ENCODE results near the gene NEUROD2.

NEUROD2 gene

DNA sequence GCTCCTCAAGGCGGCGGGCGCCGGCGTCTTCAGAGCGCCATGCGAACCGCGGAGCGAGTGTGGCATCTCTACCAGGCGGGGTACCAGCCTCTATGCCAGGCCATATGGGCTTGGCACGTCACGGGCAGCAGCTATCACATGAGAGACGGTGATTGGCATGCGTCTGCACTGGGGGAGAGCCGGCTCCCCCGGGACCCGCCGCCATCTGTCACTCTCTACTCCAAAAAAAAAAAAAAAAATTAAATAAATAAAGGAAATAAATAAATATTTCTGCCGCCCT, at the start of gene NEUROD2:
Gene NEUROD2 (minus strand): TSS at position 70 of the 280 bp plus-strand sequence. CDS start 1,321 bp downstream, outside the sequence.
- peak in 2 of 14 donors; percentile 39 to 86 for DNase-seq

- DNase-seq, result no peak
Observed at GRCh38 chr17:39655105-39655504, 47.4 kb upstream of the NEUROD2 start.

- peak in 10 of 14 donors; percentile 18 to 81 (median 52) for DNase-seq
Observed at GRCh38 chr17:39653662-39654331, 46.1 kb upstream of the NEUROD2 start.

- no peak for DNase-seq
Observed at GRCh38 chr17:39653316-39653661, 45.6 kb upstream of the NEUROD2 start.

DNA sequence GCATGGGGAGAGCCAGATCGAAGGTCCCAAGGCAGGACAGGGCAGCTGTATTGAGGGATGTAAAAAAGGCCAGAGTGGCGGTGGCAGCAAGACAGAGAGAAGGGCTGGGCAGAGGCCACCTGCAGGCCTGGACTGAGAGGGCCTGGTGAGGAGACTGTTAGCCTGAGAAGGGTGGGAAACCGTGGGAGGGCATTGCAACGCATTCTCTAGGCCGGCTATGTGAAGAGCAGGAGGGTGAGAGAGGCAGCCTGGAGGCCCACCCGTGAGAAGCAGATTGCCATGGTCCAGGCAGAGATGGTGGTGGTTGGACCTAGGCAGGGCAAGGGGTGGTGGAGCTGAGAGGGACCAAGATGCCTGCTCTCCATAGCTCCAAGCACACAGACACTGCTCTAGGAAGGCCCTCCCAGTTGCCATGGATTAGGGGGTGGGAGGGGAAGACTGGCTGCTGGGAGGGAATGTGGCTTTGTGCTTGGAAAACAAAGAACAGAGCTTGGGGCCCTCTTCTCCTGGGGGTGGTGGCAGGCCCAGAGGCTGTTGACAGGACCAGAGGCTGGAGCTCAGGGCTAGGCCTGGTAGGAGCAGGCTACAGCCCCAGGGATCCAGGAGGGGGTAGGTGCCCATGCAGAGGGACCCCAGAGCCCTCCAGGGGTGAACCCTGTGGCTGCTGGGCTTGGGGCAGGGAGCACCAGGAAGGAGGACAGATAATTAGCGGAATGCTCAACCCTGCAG, 45.0 kb upstream of the NEUROD2 start:
- DNase-seq, result peak in 12 of 14 donors; percentile 7 to 78 (median 54)

DNA sequence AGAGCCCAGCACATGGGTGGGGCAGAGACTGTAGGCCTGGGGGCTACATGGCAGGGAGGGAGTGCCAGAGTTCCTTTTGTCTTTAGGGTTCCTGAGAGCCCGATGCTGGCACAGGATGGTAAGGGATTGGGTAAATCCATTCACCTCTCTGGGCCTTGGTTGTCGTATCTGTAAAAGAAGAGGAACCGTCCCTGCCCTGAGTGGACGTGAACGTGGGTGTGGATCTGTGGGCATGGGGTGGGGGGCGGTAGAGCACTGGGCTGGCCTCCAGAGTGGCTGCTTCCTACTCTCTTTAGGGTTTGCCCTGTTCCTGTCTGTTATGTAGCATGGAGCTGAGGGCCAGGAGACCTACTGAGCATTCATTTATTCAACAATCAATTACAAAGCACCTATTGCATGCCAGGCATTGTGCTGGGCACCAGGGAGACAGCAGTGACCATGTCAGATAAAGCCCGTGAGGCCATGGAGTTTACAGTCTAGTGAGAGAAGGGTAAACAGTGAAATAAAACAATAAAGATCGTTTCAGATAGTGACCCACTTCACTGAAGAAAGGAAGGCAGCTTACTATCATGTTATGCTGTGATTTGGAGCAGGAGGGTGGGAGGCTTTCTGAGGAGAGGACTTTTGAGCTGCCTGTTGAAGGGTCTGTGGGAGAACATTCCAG, 44.3 kb upstream of the NEUROD2 start:
- no peak for DNase-seq

DNA sequence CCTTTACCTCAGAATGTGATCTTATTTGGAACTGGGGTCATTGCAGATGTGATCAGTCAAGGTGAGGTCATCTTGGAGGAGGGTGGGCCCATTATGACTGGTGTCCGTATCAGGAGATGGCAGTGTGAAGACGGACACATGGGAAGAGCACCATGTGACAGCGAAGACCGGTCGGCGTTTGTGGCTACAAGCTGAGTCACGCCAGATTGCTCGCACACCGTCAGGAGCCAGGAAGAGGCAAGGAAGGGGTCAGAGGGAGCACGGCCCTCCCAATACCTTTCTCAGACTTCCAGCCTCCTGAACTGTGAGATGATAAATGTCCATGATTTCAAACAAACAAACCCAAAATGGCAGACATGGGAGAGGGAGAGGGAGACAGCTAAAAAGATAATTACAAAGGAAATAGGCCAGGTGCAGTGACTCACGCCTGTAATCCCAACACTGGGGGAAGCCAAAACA, 42.4 kb upstream of the NEUROD2 start:
- no peak for DNase-seq

DNA sequence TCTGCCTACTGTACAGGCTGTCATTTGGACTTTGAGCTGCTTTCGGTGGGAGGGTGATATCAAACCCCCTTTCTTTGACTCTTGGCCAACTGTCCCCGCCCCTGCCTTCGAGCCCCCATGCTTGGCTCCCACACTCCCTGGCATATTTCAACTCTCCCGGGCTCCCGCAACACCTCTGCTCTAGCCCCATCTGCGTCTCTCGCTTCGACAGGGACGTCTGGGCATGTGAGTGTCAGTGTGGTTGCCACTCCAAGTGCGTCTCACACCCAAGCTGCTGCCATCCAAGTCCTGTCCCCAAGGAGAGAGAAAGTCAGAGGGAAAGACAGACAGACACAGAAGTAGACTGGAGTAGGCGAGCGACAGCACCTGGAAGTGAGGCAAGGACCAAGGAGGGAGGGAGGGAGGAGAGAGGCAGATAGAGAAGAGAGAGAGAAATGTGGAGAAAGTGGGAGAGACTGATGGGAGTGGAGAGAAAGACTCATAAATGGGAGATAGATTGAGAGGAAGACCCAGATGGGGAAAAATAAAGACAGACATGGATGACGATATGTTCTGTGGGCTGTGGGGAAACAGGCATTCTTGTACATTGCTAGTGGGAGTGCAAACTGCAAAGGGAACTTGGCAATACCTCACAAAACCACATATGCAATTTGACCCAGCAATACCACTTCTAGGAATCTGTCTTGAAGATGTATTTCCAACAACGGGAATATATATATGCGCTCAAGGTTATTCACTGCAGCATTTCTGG, 41.1 kb upstream of the NEUROD2 start:
- no peak for DNase-seq

DNA sequence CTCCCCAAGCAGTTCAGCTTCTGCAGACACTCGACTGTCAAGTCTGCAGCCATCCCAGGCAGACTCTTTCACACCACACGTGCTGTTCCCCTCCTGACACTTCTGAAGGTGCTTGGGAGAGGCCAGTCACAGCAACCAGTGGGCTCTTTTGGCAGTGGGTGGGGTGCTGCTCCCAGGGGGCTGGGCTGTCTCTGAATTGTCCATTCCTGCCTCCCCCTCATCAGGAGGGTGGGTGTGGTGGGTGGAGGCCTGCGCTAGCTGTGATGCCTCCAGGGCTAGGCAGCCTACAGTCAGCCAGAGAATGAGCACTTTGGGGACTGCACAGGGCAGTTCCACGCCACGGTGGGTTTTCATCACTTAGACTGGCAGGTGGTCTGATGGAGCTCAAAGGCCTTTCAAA, 39.5 kb upstream of the NEUROD2 start:
- DNase-seq, result no peak

GRCh38 chr17:39643271-39643670, 35.6 kb upstream of the NEUROD2 start:
- peak in 1 of 14 donors; percentile 37 for DNase-seq

GRCh38 chr17:39642291-39643074, 34.8 kb upstream of the NEUROD2 start:
- DNase-seq, result no peak

DNA sequence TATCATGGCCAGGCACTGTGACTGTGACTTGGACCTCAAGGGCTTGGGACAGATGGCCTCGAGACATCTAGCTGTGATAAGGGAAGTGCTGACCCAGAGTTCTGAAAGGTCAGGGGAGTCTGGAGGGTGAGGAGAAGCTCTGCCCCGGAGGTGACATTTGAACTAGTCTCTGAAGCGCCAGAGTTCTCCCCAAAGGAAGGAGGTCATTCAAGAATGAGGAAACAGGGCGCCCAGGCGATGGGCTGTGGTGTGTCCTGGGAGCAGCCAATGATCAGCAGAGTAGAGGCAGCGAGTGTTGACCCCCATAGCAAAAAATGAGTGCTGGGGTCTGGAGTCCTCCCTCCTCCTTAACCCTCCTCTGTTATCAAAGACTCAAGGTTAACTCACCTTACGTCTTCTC, 34.2 kb upstream of the NEUROD2 start:
- DNase-seq, result no peak

DNA sequence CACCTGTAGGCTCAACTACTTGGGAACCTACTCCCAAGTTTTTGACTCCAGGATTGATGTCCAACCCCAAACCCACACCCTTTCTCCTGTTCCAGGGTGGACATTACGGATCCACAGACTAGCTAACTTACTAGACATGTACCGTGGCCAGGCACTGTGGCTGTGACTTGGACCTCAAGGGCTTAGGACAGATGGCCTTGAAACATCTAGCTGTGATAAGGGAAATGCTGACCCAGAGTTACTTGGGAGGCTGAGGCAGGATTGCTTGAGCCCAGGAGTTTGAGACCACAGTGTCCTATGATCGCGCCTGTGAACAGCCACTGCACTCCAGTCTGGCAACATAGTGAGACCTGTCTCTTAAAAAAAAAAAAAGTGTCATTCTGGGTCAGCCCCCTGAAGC, 33.4 kb upstream of the NEUROD2 start:
- DNase-seq, result no peak

DNA sequence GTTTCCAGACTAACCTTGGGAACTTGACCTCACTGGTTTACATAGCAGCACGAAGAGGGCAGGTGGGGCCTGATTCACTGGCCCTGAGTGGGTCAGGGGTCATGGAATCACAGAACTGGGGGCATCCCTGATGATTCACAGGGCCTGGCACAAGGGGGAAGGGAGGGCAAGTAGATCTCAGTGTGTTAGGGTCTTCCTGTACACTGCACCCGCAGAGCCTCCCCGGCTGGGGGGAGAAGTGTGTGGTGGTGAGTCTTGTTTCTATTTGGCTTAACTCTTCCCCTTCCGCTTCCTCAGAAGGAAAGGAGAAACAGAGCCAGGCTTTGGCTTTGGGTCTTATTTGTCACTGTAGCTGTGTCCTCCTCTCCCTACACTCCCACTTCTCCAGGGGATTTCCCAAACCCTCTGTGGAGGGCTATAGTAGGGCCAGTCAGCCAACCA, 32.9 kb upstream of the NEUROD2 start:
- DNase-seq, result no peak

GRCh38 chr17:39639566-39640458, 32.1 kb upstream of the NEUROD2 start:
- no peak for DNase-seq

DNA sequence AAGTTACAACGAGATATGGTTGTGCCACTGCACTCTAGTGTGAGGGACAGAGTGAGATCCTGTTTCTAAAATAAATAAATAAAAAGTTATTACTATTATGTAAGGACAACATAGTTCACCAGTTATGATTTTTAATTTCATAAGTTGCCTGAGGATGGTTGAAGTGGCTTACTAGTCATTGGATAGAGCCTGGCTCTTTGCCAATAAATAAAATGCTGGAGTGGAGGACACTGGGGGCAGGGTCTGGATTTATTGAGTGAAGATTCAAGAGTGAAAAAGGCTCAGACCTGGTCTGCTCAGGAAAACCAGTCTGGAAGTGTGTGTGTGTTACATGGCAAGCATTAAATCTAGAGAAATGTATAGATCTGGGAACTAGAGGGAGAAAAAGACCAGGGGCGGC, 31.3 kb upstream of the NEUROD2 start:
- DNase-seq, result no peak

DNA sequence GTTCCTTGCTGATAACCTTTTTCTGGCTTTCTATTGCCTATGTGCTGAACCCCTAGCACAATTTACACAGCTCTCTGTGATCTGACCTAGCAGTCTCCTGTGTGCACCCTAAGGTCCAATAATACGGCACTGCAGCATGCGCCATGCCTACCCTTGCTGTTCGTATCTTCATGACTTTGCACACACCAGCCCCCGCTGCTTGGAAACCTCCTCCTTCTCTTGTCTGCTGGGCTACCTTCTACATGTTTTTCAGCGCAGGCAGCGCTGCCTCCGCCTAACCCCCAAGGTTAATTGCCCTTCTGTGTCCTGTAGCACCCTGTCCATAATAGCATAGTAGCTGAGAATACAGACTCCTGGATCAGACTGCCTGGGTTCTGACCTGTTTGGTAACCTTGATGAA, 30.6 kb upstream of the NEUROD2 start:
- DNase-seq, result no peak

GRCh38 chr17:39636927-39637736, 29.4 kb upstream of the NEUROD2 start, which contains the start of gene STARD3:
Gene STARD3 (plus strand): TSS chr17:39637144. CDS start chr17:39653532, 16,388 bp downstream.
- peak; percentile 45 to 88 (median 82) for DNase-seq

- no peak for DNase-seq
Observed at GRCh38 chr17:39636587-39636926, 28.8 kb upstream of the NEUROD2 start.

GRCh38 chr17:39635614-39636176, 28.0 kb upstream of the NEUROD2 start:
- no peak for DNase-seq

Measured in C1 segment of cervical spinal cord (tissue), 14 donors.